ENCODE data around the gene KIF17.

KIF17 gene

GRCh38 chr1:20717452-20718342 is at the start of gene KIF17:
KIF17 (minus strand) TSS chr1:20718007; CDS start chr1:20717706, 301 bp downstream.
- DNase-seq = peak in 1 of 2 donors; percentile 40

GRCh38 chr1:20767271-20767670 is 49.5 kb upstream of the KIF17 start:
- DNase-seq = no peak

GRCh38 chr1:20763417-20763816 is 45.6 kb upstream of the KIF17 start:
- DNase-seq = no peak

GRCh38 chr1:20760322-20760721 is 42.5 kb upstream of the KIF17 start:
- DNase-seq = no peak

GRCh38 chr1:20753589-20753988 is 35.8 kb upstream of the KIF17 start:
- no peak for DNase-seq

GRCh38 chr1:20751462-20751990 is 33.7 kb upstream of the KIF17 start:
- DNase-seq = no peak

GRCh38 chr1:20742671-20743070 is 24.9 kb upstream of the KIF17 start:
- DNase-seq = no peak

GRCh38 chr1:20740781-20741180 is 23.0 kb upstream of the KIF17 start:
- DNase-seq = no peak

GRCh38 chr1:20739225-20739624 is 21.4 kb upstream of the KIF17 start:
- no peak for DNase-seq

GRCh38 chr1:20735581-20736111 is 17.8 kb upstream of the KIF17 start:
- no peak for DNase-seq

GRCh38 chr1:20733360-20733975 is 15.7 kb upstream of the KIF17 start:
- DNase-seq = no peak

GRCh38 chr1:20732588-20733359 is 15.0 kb upstream of the KIF17 start, which contains the start of gene SH2D5:
SH2D5 (minus strand) TSS chr1:20732703; CDS start chr1:20728044, 4,659 bp downstream.
- peak; percentile 34 to 66 for DNase-seq

- no peak for DNase-seq
These were observed 14.3 kb upstream of the KIF17 start for GRCh38 chr1:20732071-20732587.

GRCh38 chr1:20731057-20731991 is 13.5 kb upstream of the KIF17 start:
- no peak for DNase-seq

GRCh38 chr1:20730690-20731056 is 12.9 kb upstream of the KIF17 start:
- DNase-seq = no peak

- DNase-seq = no peak
These were observed 12.3 kb upstream of the KIF17 start for GRCh38 chr1:20729990-20730689.

GRCh38 chr1:20729155-20729931 is 11.5 kb upstream of the KIF17 start:
- DNase-seq = no peak

- DNase-seq = no peak
These were observed 10.8 kb upstream of the KIF17 start for GRCh38 chr1:20728371-20729154.

- DNase-seq = no peak
These were observed 10.0 kb upstream of the KIF17 start for GRCh38 chr1:20727746-20728316.

Data from bone marrow (tissue), 2 donors.